Sigmoid colon (tissue), 3 donors: ENCODE results near the gene UBALD1.

ENCODE experiments used
- POLR2A ChIP-seq, 2 donors: fragments of 450-650 bp; IDR thresholded peaks; one replicate each; pipeline ENCODE4 v1.6.1; 2016; ENCODE audit warnings: antibody characterized with exemption in 2 of 2, mild to moderate bottlenecking in 2 of 2, moderate library complexity in 2 of 2
- TF ChIP-seq, protein P1 (sequence below), 4 experiments: fragments of 450-650 bp in 3 of 4; fragments of 200-600 bp in 1 of 4; IDR thresholded peaks; one replicate each; pipeline ENCODE4 v1.5.1; 2016 to 2019; ENCODE audit warnings: antibody characterized with exemption in 4 of 4, mild to moderate bottlenecking in 3 of 4, moderate library complexity in 2 of 4

DNA sequence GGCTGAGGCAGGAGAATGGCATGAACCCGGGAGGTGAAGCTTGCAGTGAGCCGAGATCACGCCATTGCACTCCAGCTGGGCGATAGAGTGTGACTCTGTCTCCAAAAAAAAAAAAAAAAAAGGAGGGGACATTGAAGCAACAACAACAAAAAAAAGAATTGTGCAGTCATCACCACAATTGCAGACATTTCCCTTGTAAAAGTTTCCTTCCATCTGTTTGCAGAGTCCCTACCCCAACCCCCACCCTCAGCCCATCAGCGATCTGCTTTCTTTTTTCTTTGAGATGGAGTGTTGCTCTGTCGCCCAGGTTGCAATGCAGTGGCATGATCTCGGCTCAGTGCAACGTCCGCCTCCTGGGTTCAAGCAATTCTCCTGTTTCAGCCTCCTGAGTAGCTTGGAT lies 13.6 kb upstream of the UBALD1 start:
- TF ChIP-seq POLR2A (IDR thresholded peaks at IDR 0.05), result no peak
- TF ChIP-seq, protein P1, sequence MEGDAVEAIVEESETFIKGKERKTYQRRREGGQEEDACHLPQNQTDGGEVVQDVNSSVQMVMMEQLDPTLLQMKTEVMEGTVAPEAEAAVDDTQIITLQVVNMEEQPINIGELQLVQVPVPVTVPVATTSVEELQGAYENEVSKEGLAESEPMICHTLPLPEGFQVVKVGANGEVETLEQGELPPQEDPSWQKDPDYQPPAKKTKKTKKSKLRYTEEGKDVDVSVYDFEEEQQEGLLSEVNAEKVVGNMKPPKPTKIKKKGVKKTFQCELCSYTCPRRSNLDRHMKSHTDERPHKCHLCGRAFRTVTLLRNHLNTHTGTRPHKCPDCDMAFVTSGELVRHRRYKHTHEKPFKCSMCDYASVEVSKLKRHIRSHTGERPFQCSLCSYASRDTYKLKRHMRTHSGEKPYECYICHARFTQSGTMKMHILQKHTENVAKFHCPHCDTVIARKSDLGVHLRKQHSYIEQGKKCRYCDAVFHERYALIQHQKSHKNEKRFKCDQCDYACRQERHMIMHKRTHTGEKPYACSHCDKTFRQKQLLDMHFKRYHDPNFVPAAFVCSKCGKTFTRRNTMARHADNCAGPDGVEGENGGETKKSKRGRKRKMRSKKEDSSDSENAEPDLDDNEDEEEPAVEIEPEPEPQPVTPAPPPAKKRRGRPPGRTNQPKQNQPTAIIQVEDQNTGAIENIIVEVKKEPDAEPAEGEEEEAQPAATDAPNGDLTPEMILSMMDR (IDR thresholded peaks at IDR 0.05), result no peak
